Thyroid gland (tissue), 4 donors: Measurements from ENCODE around the gene MERTK.

ENCODE experiments used
- CTCF ChIP-seq, 6 experiments: fragments of 200-600 bp in 3 of 6; fragments of 450-650 bp in 3 of 6; sonication (generic) in 3 of 6; IDR thresholded peaks; one replicate each; pipeline ENCODE4 v1.5.1; 2016 to 2019; ENCODE audit warnings: antibody characterized with exemption in 6 of 6, mild to moderate bottlenecking in 2 of 6, inconsistent platforms in 1 of 6, moderate library complexity in 1 of 6
- POLR2A ChIP-seq, 2 donors: fragments of 450-650 bp; IDR thresholded peaks; one replicate each; pipeline ENCODE4 v1.6.1; 2017; ENCODE audit warnings: antibody characterized with exemption in 2 of 2, mild to moderate bottlenecking in 2 of 2, moderate library complexity in 1 of 2

DNA sequence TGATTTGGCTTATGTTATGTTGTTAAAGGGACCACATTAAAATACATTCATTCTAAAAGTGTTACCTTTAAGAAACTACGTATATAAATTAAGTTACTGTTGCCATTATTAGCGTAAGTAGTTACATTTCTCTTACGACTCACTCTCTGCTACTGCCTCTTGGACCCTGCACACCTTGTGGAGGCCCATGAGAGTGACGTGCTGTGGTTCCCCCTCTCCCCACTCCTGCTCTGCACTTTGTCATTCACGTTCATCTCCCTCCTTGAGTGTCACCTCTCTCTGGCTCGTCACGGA is 830 bp upstream of the MERTK start:
- TF ChIP-seq CTCF (IDR thresholded peaks at IDR 0.05) (no peak), POLR2A (IDR thresholded peaks at IDR 0.05) (no peak)
